Right lobe of liver (tissue), 4 donors: Measurements from ENCODE around the gene HSPA14.

ENCODE experiments used
- POLR2A ChIP-seq: fragments of 450-650 bp; IDR thresholded peaks from one replicate; pipeline ENCODE4 v1.6.1; 2017; ENCODE audit warnings: antibody characterized with exemption, mild to moderate bottlenecking
- TF ChIP-seq, protein P1 (sequence below), 4 donors: fragments of 200-600 bp in 3 of 4; fragments of 450-650 bp in 1 of 4; IDR thresholded peaks; one replicate each; pipeline versions ENCODE4 v1.5.1 to v1.8.0; 2016 to 2022; ENCODE audit warnings: antibody characterized with exemption in 4 of 4, mild to moderate bottlenecking in 2 of 4
- donor health status: DM: no; HTN: no; CAD: no.
- donor health status: DM: no; HTN: no; CAD: no.
- donor health status: DM: no; HTN: yes; CAD: no.

- TF ChIP-seq, protein P1, sequence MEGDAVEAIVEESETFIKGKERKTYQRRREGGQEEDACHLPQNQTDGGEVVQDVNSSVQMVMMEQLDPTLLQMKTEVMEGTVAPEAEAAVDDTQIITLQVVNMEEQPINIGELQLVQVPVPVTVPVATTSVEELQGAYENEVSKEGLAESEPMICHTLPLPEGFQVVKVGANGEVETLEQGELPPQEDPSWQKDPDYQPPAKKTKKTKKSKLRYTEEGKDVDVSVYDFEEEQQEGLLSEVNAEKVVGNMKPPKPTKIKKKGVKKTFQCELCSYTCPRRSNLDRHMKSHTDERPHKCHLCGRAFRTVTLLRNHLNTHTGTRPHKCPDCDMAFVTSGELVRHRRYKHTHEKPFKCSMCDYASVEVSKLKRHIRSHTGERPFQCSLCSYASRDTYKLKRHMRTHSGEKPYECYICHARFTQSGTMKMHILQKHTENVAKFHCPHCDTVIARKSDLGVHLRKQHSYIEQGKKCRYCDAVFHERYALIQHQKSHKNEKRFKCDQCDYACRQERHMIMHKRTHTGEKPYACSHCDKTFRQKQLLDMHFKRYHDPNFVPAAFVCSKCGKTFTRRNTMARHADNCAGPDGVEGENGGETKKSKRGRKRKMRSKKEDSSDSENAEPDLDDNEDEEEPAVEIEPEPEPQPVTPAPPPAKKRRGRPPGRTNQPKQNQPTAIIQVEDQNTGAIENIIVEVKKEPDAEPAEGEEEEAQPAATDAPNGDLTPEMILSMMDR (IDR thresholded peaks at IDR 0.05), result no peak
- TF ChIP-seq POLR2A, result no peak
These were observed 78.5 kb downstream of the HSPA14 start for GRCh38 chr10:14916600-14916999.
